ENCODE results near the gene SLC35F1. TPM values are rescaled to one million over a fixed set of nuclear protein-coding genes. Genes with fewer than 3 reads are reported as not detected.

The SLC35F1 gene
- total RNA-seq, 2 donors from 2014 or later, result not detected

- DNase-seq (ENCODE audit: low spot score), result no peak
- H3K4me3 Mint-ChIP-seq, result no peak overlapping the region
- ATAC-seq, result no peak
- H3K27me3 Mint-ChIP-seq, result peaks cover 8 to 22% of the 10 kb centered on the region in 2 donors
- H3K4me1 Mint-ChIP-seq (ENCODE audit: low read depth in 2 of 2), result no peaks in the 10 kb centered on the region
- no peak overlapping the region for H3K27ac Mint-ChIP-seq
- peaks cover 8% of the 10 kb centered on the region for H3K9me3 Mint-ChIP-seq
- H3K36me3 Mint-ChIP-seq, result no peaks in the 10 kb centered on the region
Observed at GRCh38 chr6:118083711-118084110, 176.6 kb downstream of the SLC35F1 start.

- ATAC-seq (no peak), DNase-seq (ENCODE audit: low spot score) (no peak)
- H3K9me3 Mint-ChIP-seq, result peaks cover 8% of the 10 kb centered on the region
- no peak overlapping the region for H3K27ac Mint-ChIP-seq
- no peaks in the 10 kb centered on the region for H3K36me3 Mint-ChIP-seq
- H3K4me3 Mint-ChIP-seq, result no peak overlapping the region
- peaks cover 8 to 25% of the 10 kb centered on the region in 2 donors for H3K27me3 Mint-ChIP-seq
- no peaks in the 10 kb centered on the region for H3K4me1 Mint-ChIP-seq (ENCODE audit: low read depth in 2 of 2)
Observed at GRCh38 chr6:118085665-118086064, 178.6 kb downstream of the SLC35F1 start.

GRCh38 chr6:118086159-118086558 lies 179.1 kb downstream of the SLC35F1 start:
- Mint-ChIP-seq H3K4me1 (ENCODE audit: low read depth in 2 of 2) (no peaks in the 10 kb centered on the region), H3K36me3 (no peaks in the 10 kb centered on the region), H3K4me3 (no peak overlapping the region), H3K27ac (no peak overlapping the region), H3K27me3 (peaks cover 8 to 25% of the 10 kb centered on the region in 2 donors), H3K9me3 (peaks cover 8% of the 10 kb centered on the region)
- no peak for ATAC-seq
- no peak for DNase-seq (ENCODE audit: low spot score)

- H3K4me3 Mint-ChIP-seq, result no peak overlapping the region
- DNase-seq (ENCODE audit: low spot score) (no peak), ATAC-seq (no peak)
- peaks cover 18% of the 10 kb centered on the region for H3K9me3 Mint-ChIP-seq
- no peak overlapping the region for H3K27ac Mint-ChIP-seq
- H3K27me3 Mint-ChIP-seq, result peaks cover 0 to 23% of the 10 kb centered on the region in 2 donors
- no peaks in the 10 kb centered on the region for H3K4me1 Mint-ChIP-seq (ENCODE audit: low read depth in 2 of 2)
- peaks cover 7% of the 10 kb centered on the region for H3K36me3 Mint-ChIP-seq
Observed at GRCh38 chr6:118092086-118092485, 185.0 kb downstream of the SLC35F1 start.

- DNase-seq (ENCODE audit: low spot score), result no peak
- ATAC-seq, result no peak
- Mint-ChIP-seq H3K27ac (no peak overlapping the region), H3K9me3 (peaks cover 13% of the 10 kb centered on the region), H3K4me3 (no peak overlapping the region), H3K27me3 (peaks cover 0 to 9% of the 10 kb centered on the region in 2 donors), H3K4me1 (ENCODE audit: low read depth in 2 of 2) (no peaks in the 10 kb centered on the region), H3K36me3 (no peaks in the 10 kb centered on the region)
Observed at GRCh38 chr6:118097576-118097975, 190.5 kb downstream of the SLC35F1 start.

- no peaks in the 10 kb centered on the region for H3K9me3 Mint-ChIP-seq
Observed at GRCh38 chr6:118100717-118101116, 193.7 kb downstream of the SLC35F1 start.

GRCh38 chr6:118101220-118101619 lies 194.2 kb downstream of the SLC35F1 start:
- H3K27me3 Mint-ChIP-seq, result no peaks in the 10 kb centered on the region
- ATAC-seq (no peak), DNase-seq (ENCODE audit: low spot score) (no peak)
- no peak overlapping the region for H3K27ac Mint-ChIP-seq
- no peaks in the 10 kb centered on the region for H3K36me3 Mint-ChIP-seq
- H3K4me1 Mint-ChIP-seq (ENCODE audit: low read depth in 2 of 2), result no peaks in the 10 kb centered on the region
- H3K4me3 Mint-ChIP-seq, result no peak overlapping the region
- no peaks in the 10 kb centered on the region for H3K9me3 Mint-ChIP-seq

More at GRCh38 chr6:118100717-118101116, 193.7 kb downstream of the SLC35F1 start:
- H3K36me3 Mint-ChIP-seq, result no peaks in the 10 kb centered on the region
- H3K4me1 Mint-ChIP-seq (ENCODE audit: low read depth in 2 of 2), result no peaks in the 10 kb centered on the region
- no peak overlapping the region for H3K4me3 Mint-ChIP-seq
- no peak overlapping the region for H3K27ac Mint-ChIP-seq
- ATAC-seq (no peak), DNase-seq (ENCODE audit: low spot score) (no peak)
- no peaks in the 10 kb centered on the region for H3K27me3 Mint-ChIP-seq

- no peak overlapping the region for H3K4me3 Mint-ChIP-seq
- no peak overlapping the region for H3K27ac Mint-ChIP-seq
- DNase-seq (ENCODE audit: low spot score) (no peak), ATAC-seq (no peak)
- H3K36me3 Mint-ChIP-seq, result no peaks in the 10 kb centered on the region
- H3K9me3 Mint-ChIP-seq, result no peaks in the 10 kb centered on the region
- H3K27me3 Mint-ChIP-seq, result no peaks in the 10 kb centered on the region
- H3K4me1 Mint-ChIP-seq (ENCODE audit: low read depth in 2 of 2), result no peaks in the 10 kb centered on the region
Observed at GRCh38 chr6:118101831-118102345, 194.8 kb downstream of the SLC35F1 start.

- Mint-ChIP-seq H3K4me3 (no peak overlapping the region), H3K27ac (no peak overlapping the region), H3K36me3 (no peaks in the 10 kb centered on the region), H3K9me3 (no peaks in the 10 kb centered on the region), H3K27me3 (no peaks in the 10 kb centered on the region), H3K4me1 (ENCODE audit: low read depth in 2 of 2) (no peaks in the 10 kb centered on the region)
- no peak for ATAC-seq
- DNase-seq (ENCODE audit: low spot score), result no peak
Observed at GRCh38 chr6:118102401-118102800, 195.3 kb downstream of the SLC35F1 start.

- H3K36me3 Mint-ChIP-seq, result no peaks in the 10 kb centered on the region
- no peak overlapping the region for H3K4me3 Mint-ChIP-seq
- no peak for ATAC-seq
- DNase-seq (ENCODE audit: low spot score), result no peak
- H3K4me1 Mint-ChIP-seq (ENCODE audit: low read depth in 2 of 2), result no peaks in the 10 kb centered on the region
- no peaks in the 10 kb centered on the region for H3K27me3 Mint-ChIP-seq
- H3K9me3 Mint-ChIP-seq, result no peaks in the 10 kb centered on the region
- H3K27ac Mint-ChIP-seq, result no peak overlapping the region
Observed at GRCh38 chr6:118103381-118104146, 196.5 kb downstream of the SLC35F1 start.

- Mint-ChIP-seq H3K4me3 (no peak overlapping the region), H3K4me1 (ENCODE audit: low read depth in 2 of 2) (no peaks in the 10 kb centered on the region), H3K9me3 (no peaks in the 10 kb centered on the region), H3K27ac (no peak overlapping the region), H3K36me3 (no peaks in the 10 kb centered on the region), H3K27me3 (no peaks in the 10 kb centered on the region)
- ATAC-seq, result no peak
- DNase-seq (ENCODE audit: low spot score), result no peak
Observed at GRCh38 chr6:118122161-118122725, 215.2 kb downstream of the SLC35F1 start.

GRCh38 chr6:118122801-118123200 lies 215.7 kb downstream of the SLC35F1 start:
- Mint-ChIP-seq H3K36me3 (no peaks in the 10 kb centered on the region), H3K9me3 (no peaks in the 10 kb centered on the region), H3K4me3 (no peak overlapping the region), H3K4me1 (ENCODE audit: low read depth in 2 of 2) (no peaks in the 10 kb centered on the region), H3K27me3 (no peaks in the 10 kb centered on the region), H3K27ac (no peak overlapping the region)
- no peak for DNase-seq (ENCODE audit: low spot score)
- ATAC-seq, result no peak

GRCh38 chr6:118123503-118124037 lies 216.5 kb downstream of the SLC35F1 start:
- H3K27ac Mint-ChIP-seq, result no peak overlapping the region
- no peaks in the 10 kb centered on the region for H3K27me3 Mint-ChIP-seq
- H3K4me1 Mint-ChIP-seq (ENCODE audit: low read depth in 2 of 2), result no peaks in the 10 kb centered on the region
- no peaks in the 10 kb centered on the region for H3K36me3 Mint-ChIP-seq
- ATAC-seq (no peak), DNase-seq (ENCODE audit: low spot score) (no peak)
- no peak overlapping the region for H3K4me3 Mint-ChIP-seq
- H3K9me3 Mint-ChIP-seq, result no peaks in the 10 kb centered on the region

GRCh38 chr6:118124851-118125250 lies 217.8 kb downstream of the SLC35F1 start:
- H3K9me3 Mint-ChIP-seq, result peaks cover 4% of the 10 kb centered on the region
- H3K4me3 Mint-ChIP-seq, result no peak overlapping the region
- H3K27ac Mint-ChIP-seq, result no peak overlapping the region
- H3K27me3 Mint-ChIP-seq, result peaks cover 0 to 8% of the 10 kb centered on the region in 2 donors
- ATAC-seq (no peak), DNase-seq (ENCODE audit: low spot score) (no peak)
- no peaks in the 10 kb centered on the region for H3K4me1 Mint-ChIP-seq (ENCODE audit: low read depth in 2 of 2)
- H3K36me3 Mint-ChIP-seq, result no peaks in the 10 kb centered on the region

Data from natural killer cell treated with Interleukin-12 subunit alpha and Interleukin-12 subunit beta and Interleukin-15 and Interleukin-18, amount 100 ng/mL, for 72 hours (primary cell).